Liver (tissue), 9 donors: ENCODE data around the gene DAPK2. TPM values are rescaled to one million over a fixed set of nuclear protein-coding genes. Genes with fewer than 3 reads are reported as not detected.

Experiments used
- DNase-seq: peaks from one replicate; pipeline ENCODE4 v3.0.0-alpha.2; 2017; ENCODE audit warnings: low spot score
- H3K27ac ChIP-seq, 2 donors: one replicate each; pipeline ENCODE4 v1.7.0; 2013; ENCODE audit warnings: inconsistent platforms in 2 of 2, low read length in 2 of 2, control low read depth in 1 of 2, low read depth in 1 of 2, mild to moderate bottlenecking in 1 of 2
- H3K27me3 ChIP-seq, 4 donors: one replicate each; pipeline versions ENCODE4 v1.6.1 to v1.7.0; 2013; ENCODE audit warnings: low read length in 3 of 4, inconsistent platforms in 1 of 4, mild to moderate bottlenecking in 1 of 4, moderate library complexity in 1 of 4; ENCODE audit not compliant: control insufficient read depth in 4 of 4, insufficient read depth in 4 of 4
- H3K36me3 ChIP-seq, 4 donors: one replicate each; pipeline versions ENCODE4 v1.6.1 to v1.7.0; 2013; ENCODE audit warnings: low read length in 3 of 4, mild to moderate bottlenecking in 3 of 4, low read depth in 1 of 4, moderate library complexity in 1 of 4; ENCODE audit not compliant: control insufficient read depth in 4 of 4, insufficient read depth in 3 of 4
- H3K4me1 ChIP-seq, 4 donors: one replicate each; pipeline versions ENCODE4 v1.6.1 to v1.7.0; 2013; ENCODE audit warnings: low read length in 3 of 4, mild to moderate bottlenecking in 3 of 4, moderate library complexity in 1 of 4; ENCODE audit not compliant: control insufficient read depth in 4 of 4, insufficient read depth in 4 of 4
- H3K4me3 ChIP-seq, 3 donors: one replicate each; pipeline versions ENCODE4 v1.6.1 to v1.7.0; 2013; ENCODE audit warnings: low read length in 3 of 3, control low read depth in 1 of 3, low read depth in 1 of 3, mild to moderate bottlenecking in 1 of 3
- H3K9ac ChIP-seq, 2 donors: one replicate each; pipeline ENCODE4 v1.7.0; 2013; ENCODE audit warnings: low read length in 2 of 2, mild to moderate bottlenecking in 2 of 2, moderate library complexity in 2 of 2, control low read depth in 1 of 2, low read depth in 1 of 2
- H3K9me3 ChIP-seq, 4 donors: one replicate each; pipeline versions ENCODE4 v1.6.1 to v1.7.0; 2013; ENCODE audit warnings: low read length in 3 of 4; ENCODE audit not compliant: control insufficient read depth in 4 of 4
- CTCF ChIP-seq: fragments of 150-350 bp; IDR thresholded peaks from 2 replicates; pipeline ENCODE4 v1.5.1; 2017; ENCODE audit warnings: improper control_type of control experiment, low read depth, low read length; ENCODE audit not compliant: missing input control
- FOXA1 ChIP-seq: IDR thresholded peaks from 2 replicates; pipeline ENCODE4 v1.6.1; 2016; ENCODE audit warnings: antibody characterized with exemption
- GABPA ChIP-seq, 2 donors: IDR thresholded peaks in 1 of 2; conservative IDR thresholded peaks in 1 of 2; 2 replicates each; pipeline ENCODE4 v1.6.1; 2016; ENCODE audit warnings: antibody characterized with exemption in 2 of 2, mild to moderate bottlenecking in 1 of 2, moderate library complexity in 1 of 2
- HNF4A ChIP-seq, 2 donors: conservative IDR thresholded peaks; 2 replicates each; pipeline ENCODE4 v1.6.1; 2016; ENCODE audit warnings: antibody characterized with exemption in 2 of 2, mild to moderate bottlenecking in 2 of 2
- NR2F2 ChIP-seq: IDR thresholded peaks from 2 replicates; pipeline ENCODE4 v1.6.1; 2016; ENCODE audit warnings: antibody characterized with exemption
- RAD21 ChIP-seq, 2 donors: IDR thresholded peaks; 2 replicates each; pipeline ENCODE4 v1.6.1; 2016; ENCODE audit warnings: antibody characterized with exemption in 2 of 2, mild to moderate bottlenecking in 2 of 2
- REST ChIP-seq: IDR thresholded peaks from 2 replicates; pipeline ENCODE4 v1.6.1; 2016; ENCODE audit warnings: antibody characterized with exemption, mild to moderate bottlenecking
- RXRA ChIP-seq, 2 donors: IDR thresholded peaks; 2 replicates each; pipeline ENCODE4 v1.6.1; 2017 to 2018; ENCODE audit warnings: antibody characterized with exemption in 2 of 2, mild to moderate bottlenecking in 1 of 2
- TAF1 ChIP-seq: conservative IDR thresholded peaks from 2 replicates; pipeline ENCODE4 v1.6.1; 2016; ENCODE audit warnings: antibody characterized with exemption, mild to moderate bottlenecking
- YY1 ChIP-seq: IDR thresholded peaks from 2 replicates; pipeline ENCODE4 v1.6.1; 2016; ENCODE audit warnings: antibody characterized with exemption, mild to moderate bottlenecking
- ZBTB33 ChIP-seq: IDR thresholded peaks from 2 replicates; pipeline ENCODE4 v1.6.1; 2016; ENCODE audit warnings: antibody characterized with exemption
- WGBS: extraction: QIAGEN DNeasy Blood & Tissue Kit; methylation state at CpG from one replicate; pipeline ENCODE4 v1.1.7; 2013; 5-methylcytosine and 5-hydroxymethylcytosine counted together
- polyA plus RNA-seq, 2 donors: library from polyadenylated mRNA; stranded (reverse) in 1 of 2; unstranded in 1 of 2; fragments of 200-250 nt in 1 of 2; fragments of >200 nt in 1 of 2; fragmentation: Nextera tagmentation in 1 of 2; extraction: Ambion mirVana in 1 of 2; gene quantifications; one replicate each; pipeline versions ENCODE4 v1.2.1 to v1.2.3, GENCODE V29; 2013 to 2015
- total RNA-seq, 2 donors: library from RNA; depleted of rRNA; stranded (reverse); fragments of >200 nt; gene quantifications; one replicate each; pipeline ENCODE4 v1.2.3, GENCODE V29; 2014
- donor health status: healthy.
- donor health status: healthy.
- donor health status: healthy.
- donor health status: healthy.
- donor health status: healthy.

Gene DAPK2
- total and polyA plus RNA-seq, 4 donors = 1.0 to 3.6 (median 1.1) TPM

GRCh38 chr15:63994073-63994600, 52.1 kb downstream of the DAPK2 start:
- Histone ChIP-seq H3K9ac (no peak overlapping the region), H3K9me3 (no peaks in the 10 kb centered on the region), H3K4me1 (peaks cover 0 to 6% (median 2%) of the 10 kb centered on the region in 4 donors), H3K27me3 (no peaks in the 10 kb centered on the region), H3K4me3 (no peak overlapping the region), H3K27ac (no peak overlapping the region), H3K36me3 (no peaks in the 10 kb centered on the region)
- no peak for DNase-seq
- TF ChIP-seq ZBTB33 (no peak), NR2F2 (no peak), CTCF (no peak), HNF4A (conservative IDR thresholded peaks at IDR 0.05) (no peak), YY1 (no peak), RXRA (IDR thresholded peaks at IDR 0.05) (no peak), FOXA1 (no peak), GABPA (IDR thresholded peaks at IDR 0.05 in 1 of 2, conservative IDR thresholded peaks at IDR 0.05 in 1 of 2) (no peak), TAF1 (no peak), REST (no peak)
- WGBS = 68% methylated on average over 4 of the region's 4 CpGs

GRCh38 chr15:63992300-63992699, 54.0 kb downstream of the DAPK2 start:
- no peaks in the 10 kb centered on the region for H3K27me3 ChIP-seq
- no peaks in the 10 kb centered on the region for H3K36me3 ChIP-seq
- H3K4me3 ChIP-seq = no peak overlapping the region
- TF ChIP-seq RAD21 (IDR thresholded peaks at IDR 0.05) (no peak), NR2F2 (peak; percentile 14)
- WGBS = 80% methylated on average over 1 of the region's 1 CpG
- DNase-seq = no peak
- H3K27ac ChIP-seq = no peak overlapping the region
- no peaks in the 10 kb centered on the region for H3K9me3 ChIP-seq
- H3K4me1 ChIP-seq = peaks cover 0 to 6% (median 2%) of the 10 kb centered on the region in 4 donors
- no peak overlapping the region for H3K9ac ChIP-seq
